CD14-positive monocyte (primary cell): ENCODE data around the gene ACRBP. TPM values are rescaled to one million over a fixed set of nuclear protein-coding genes. Genes with fewer than 3 reads are reported as not detected.

Experiments
- DNase-seq, 3 donors: peaks; one replicate each; pipeline ENCODE4 v3.0.0-alpha.2; 2011 to 2022
- H2AFZ ChIP-seq: 2 replicates; pipeline ENCODE4 v1.6.0; 2012; ENCODE audit warnings: mild to moderate bottlenecking, low read depth, low read length, inconsistent platforms; ENCODE audit not compliant: insufficient read depth, poor library complexity, severe bottlenecking
- H3K27ac ChIP-seq, 2 donors: 1 replicate in 1 of 2; 2 replicates in 1 of 2; pipeline ENCODE4 v1.5.1; 2012 to 2013; ENCODE audit warnings: low read length in 2 of 2, control low read depth in 1 of 2, inconsistent platforms in 1 of 2, low read depth in 1 of 2, mild to moderate bottlenecking in 1 of 2
- H3K27me3 ChIP-seq, 2 donors: one replicate each; pipeline versions ENCODE4 v1.6.0 to v1.6.1; 2011 to 2013; ENCODE audit warnings: low read length in 2 of 2; ENCODE audit not compliant: control insufficient read depth in 2 of 2, insufficient read depth in 2 of 2
- H3K36me3 ChIP-seq, 2 donors: replicated peaks in 1 of 2; 1 replicate in 1 of 2; 2 replicates in 1 of 2; pipeline versions ENCODE4 v1.5.1 to v1.6.1; 2012 to 2013; ENCODE audit warnings: low read length in 2 of 2, control low read depth in 1 of 2, inconsistent platforms in 1 of 2, mild to moderate bottlenecking in 1 of 2; ENCODE audit not compliant: insufficient read depth in 2 of 2, control insufficient read depth in 1 of 2
- H3K4me1 ChIP-seq, 2 donors: 1 replicate in 1 of 2; 2 replicates in 1 of 2; pipeline versions ENCODE4 v1.5.1 to v1.6.1; 2012 to 2013; ENCODE audit warnings: low read length in 2 of 2, control low read depth in 1 of 2, inconsistent platforms in 1 of 2, mild to moderate bottlenecking in 1 of 2, moderate library complexity in 1 of 2; ENCODE audit not compliant: insufficient read depth in 2 of 2, control insufficient read depth in 1 of 2
- H3K4me2 ChIP-seq: replicated peaks from 2 replicates; pipeline ENCODE3; 2012; ENCODE audit warnings: low read length, moderate library complexity, mild to moderate bottlenecking; ENCODE audit not compliant: poor library complexity, severe bottlenecking; ENCODE audit errors: extremely low read depth
- H3K4me3 ChIP-seq, 3 experiments: fragments of 200-600 bp in 1 of 3; sonication (generic) in 1 of 3; replicated peaks in 1 of 3; 1 replicate in 2 of 3; 2 replicates in 1 of 3; pipeline ENCODE4 v1.5.1; 2011 to 2013; ENCODE audit warnings: low read length in 3 of 3, mild to moderate bottlenecking in 3 of 3, control low read depth in 2 of 3, low read depth in 2 of 3, inconsistent platforms in 1 of 3, moderate library complexity in 1 of 3
- H3K79me2 ChIP-seq: 2 replicates; pipeline ENCODE4 v1.6.0; 2012; ENCODE audit warnings: mild to moderate bottlenecking, control low read depth, inconsistent platforms, low read length, moderate library complexity; ENCODE audit not compliant: insufficient read depth
- H3K9ac ChIP-seq: 2 replicates; pipeline ENCODE4 v1.6.0; 2017; ENCODE audit warnings: low read length, mild to moderate bottlenecking; ENCODE audit not compliant: insufficient read depth, poor library complexity, severe bottlenecking
- H3K9me3 ChIP-seq, 2 donors: replicated peaks in 1 of 2; 1 replicate in 1 of 2; 2 replicates in 1 of 2; pipeline versions ENCODE4 v1.5.1 to v1.6.1; 2012 to 2013; ENCODE audit warnings: low read length in 2 of 2, control low read depth in 1 of 2; ENCODE audit not compliant: control insufficient read depth in 1 of 2, insufficient read depth in 1 of 2
- H4K20me1 ChIP-seq: 2 replicates; pipeline ENCODE4 v1.6.0; 2012; ENCODE audit warnings: mild to moderate bottlenecking, low read length, control low read depth, moderate library complexity; ENCODE audit not compliant: insufficient read depth
- H3K27ac Mint-ChIP-seq, 7 donors: one replicate each; pipeline ENCODE4 v1.8.0; 2020; ENCODE audit warnings: mild to moderate bottlenecking in 7 of 7, mixed read lengths in 7 of 7, moderate library complexity in 6 of 7, inconsistent platforms in 2 of 7
- H3K27me3 Mint-ChIP-seq, 3 donors: one replicate each; pipeline ENCODE4 v1.8.0; 2021 to 2022; ENCODE audit warnings: low read depth in 3 of 3, mild to moderate bottlenecking in 3 of 3, mixed read lengths in 3 of 3, moderate library complexity in 3 of 3, inconsistent platforms in 1 of 3
- H3K36me3 Mint-ChIP-seq, 2 donors: one replicate each; pipeline ENCODE4 v1.8.0; 2020; ENCODE audit warnings: mixed read lengths in 2 of 2, inconsistent platforms in 1 of 2, mild to moderate bottlenecking in 1 of 2
- H3K4me1 Mint-ChIP-seq: one replicate; pipeline ENCODE4 v1.8.0; 2020; ENCODE audit warnings: mild to moderate bottlenecking, mixed read lengths
- H3K4me3 Mint-ChIP-seq, 2 donors: one replicate each; pipeline ENCODE4 v1.8.0; 2020; ENCODE audit warnings: mild to moderate bottlenecking in 2 of 2, mixed read lengths in 2 of 2, moderate library complexity in 1 of 2
- H3K9me3 Mint-ChIP-seq, 7 donors: one replicate each; pipeline ENCODE4 v1.8.0; 2020 to 2022; ENCODE audit warnings: mixed read lengths in 7 of 7, mild to moderate bottlenecking in 6 of 7, moderate library complexity in 6 of 7, inconsistent platforms in 2 of 7
- WGBS: methylation state at CpG from one replicate; pipeline ENCODE4 v1.1.5; 2013; ENCODE audit warnings: missing lambda C conversion rate; ENCODE audit not compliant: insufficient coverage; 5-methylcytosine and 5-hydroxymethylcytosine counted together
- intact Hi-C, 2 donors: fragments of 100-400 bp; cut with micrococcal nuclease; formaldehyde crosslinking; loops; one replicate each; pipeline versions ENCODE4 v1.15.0 to v1.15.1; 2023
- polyA plus RNA-seq, 3 donors: library from polyadenylated mRNA; depleted of rRNA in 1 of 3; unstranded in 2 of 3; stranded (reverse) in 1 of 3; fragments of 300-500 nt in 2 of 3; fragments of >200 nt in 1 of 3; fragmentation: Illumina TruSeq in 2 of 3; gene quantifications; 1 replicate in 2 of 3; 2 replicates in 1 of 3; pipeline ENCODE4 v1.2.3, GENCODE V29; 2012 to 2021
- TF ChIP-seq, protein P1 (sequence below): fragments of 200-600 bp; IDR thresholded peaks from one replicate; pipeline ENCODE4 v1.8.0; 2022; ENCODE audit warnings: antibody characterized with exemption, mild to moderate bottlenecking

Gene ACRBP
- polyA plus RNA-seq, 3 donors, result 10.2 to 28.3 (median 10.3) TPM

DNA sequence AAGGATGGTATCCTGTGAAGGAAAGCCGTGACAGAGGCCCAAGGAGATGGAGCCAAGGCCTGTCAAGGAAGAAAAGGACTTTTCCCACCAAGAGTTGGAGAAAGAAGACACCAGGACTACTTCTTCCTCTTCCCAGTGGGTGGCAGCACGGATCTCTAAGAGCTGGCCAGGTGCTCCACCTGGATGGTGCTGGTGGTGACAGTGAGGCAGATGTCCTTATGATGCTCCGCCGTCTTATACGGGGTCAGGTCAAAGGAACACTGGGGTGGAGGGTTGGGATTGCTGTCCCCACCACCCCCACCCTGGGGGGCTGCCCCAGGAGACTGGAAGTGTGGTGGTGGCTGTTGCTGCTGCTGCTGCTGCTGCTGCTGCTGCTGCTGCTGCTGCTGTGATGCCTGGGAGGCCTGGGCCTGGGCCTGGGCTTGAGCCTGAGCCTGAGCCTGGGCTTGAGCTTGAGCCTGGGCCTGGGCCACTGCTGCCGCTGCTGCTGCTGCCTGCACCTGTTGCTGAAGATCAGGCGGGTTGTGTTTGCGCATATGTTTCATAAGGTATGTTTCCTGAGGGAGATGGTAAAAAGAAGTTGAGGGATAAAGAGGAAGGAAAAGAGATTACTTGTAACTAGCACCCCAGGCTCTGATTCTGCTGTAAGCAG is 20.5 kb upstream of the ACRBP start:
- peaks cover 8% of the 10 kb centered on the region for H3K79me2 ChIP-seq
- Mint-ChIP-seq H3K27me3 (peaks cover 0 to 1% (median 0%) of the 10 kb centered on the region in 3 donors), H3K9me3 (no peaks in the 10 kb centered on the region), H3K36me3 (peaks cover 67 to 71% of the 10 kb centered on the region in 2 donors), H3K27ac (peak overlapping the region in 1 of 7 donors; percentile 80), H3K4me3 (no peak overlapping the region), H3K4me1 (peaks cover 23% of the 10 kb centered on the region)
- H2AFZ ChIP-seq, result no peak overlapping the region
- no peak overlapping the region for H3K27ac ChIP-seq
- DNase-seq, result no peak
- H3K27me3 ChIP-seq, result no peaks in the 10 kb centered on the region
- no peaks in the 10 kb centered on the region for H3K9me3 ChIP-seq
- H3K4me3 ChIP-seq, result no peak overlapping the region
- TF ChIP-seq, protein P1, sequence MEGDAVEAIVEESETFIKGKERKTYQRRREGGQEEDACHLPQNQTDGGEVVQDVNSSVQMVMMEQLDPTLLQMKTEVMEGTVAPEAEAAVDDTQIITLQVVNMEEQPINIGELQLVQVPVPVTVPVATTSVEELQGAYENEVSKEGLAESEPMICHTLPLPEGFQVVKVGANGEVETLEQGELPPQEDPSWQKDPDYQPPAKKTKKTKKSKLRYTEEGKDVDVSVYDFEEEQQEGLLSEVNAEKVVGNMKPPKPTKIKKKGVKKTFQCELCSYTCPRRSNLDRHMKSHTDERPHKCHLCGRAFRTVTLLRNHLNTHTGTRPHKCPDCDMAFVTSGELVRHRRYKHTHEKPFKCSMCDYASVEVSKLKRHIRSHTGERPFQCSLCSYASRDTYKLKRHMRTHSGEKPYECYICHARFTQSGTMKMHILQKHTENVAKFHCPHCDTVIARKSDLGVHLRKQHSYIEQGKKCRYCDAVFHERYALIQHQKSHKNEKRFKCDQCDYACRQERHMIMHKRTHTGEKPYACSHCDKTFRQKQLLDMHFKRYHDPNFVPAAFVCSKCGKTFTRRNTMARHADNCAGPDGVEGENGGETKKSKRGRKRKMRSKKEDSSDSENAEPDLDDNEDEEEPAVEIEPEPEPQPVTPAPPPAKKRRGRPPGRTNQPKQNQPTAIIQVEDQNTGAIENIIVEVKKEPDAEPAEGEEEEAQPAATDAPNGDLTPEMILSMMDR, result no peak
- intact Hi-C loops, result loop anchor here in 1 of 2 donors (10.0 kb wide), 1 partner anchor 57 kb away; the partner anchor contains the start of gene COPS7A
- no peak overlapping the region for H3K4me2 ChIP-seq
- no peaks in the 10 kb centered on the region for H4K20me1 ChIP-seq
- WGBS, result 74% methylated on average over 3 of the region's 8 CpGs
- peaks cover 63 to 68% of the 10 kb centered on the region in 2 donors for H3K36me3 ChIP-seq
- H3K9ac ChIP-seq, result no peak overlapping the region
- peaks cover 9 to 26% of the 10 kb centered on the region in 2 donors for H3K4me1 ChIP-seq

DNA sequence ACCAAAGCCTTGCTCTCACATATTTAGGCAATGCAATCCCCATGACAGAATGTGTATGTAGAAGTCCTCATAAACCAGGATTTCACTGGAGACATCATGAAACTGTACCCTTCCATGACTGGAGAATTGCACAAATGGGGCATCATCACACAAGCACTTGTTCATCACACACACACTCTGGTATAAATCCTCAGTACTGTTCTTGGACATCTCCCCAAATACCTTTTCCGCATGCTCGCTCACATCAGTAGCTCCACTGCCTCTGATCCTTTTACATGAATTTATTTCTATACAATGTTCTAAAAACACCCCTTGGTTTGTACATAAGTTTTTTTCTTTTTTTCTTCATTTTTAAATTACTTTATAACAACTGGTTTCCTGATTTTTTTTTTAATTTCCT is 19.0 kb upstream of the ACRBP start:
- H3K9me3 ChIP-seq, result no peaks in the 10 kb centered on the region
- H3K27ac ChIP-seq, result no peak overlapping the region
- Mint-ChIP-seq H3K9me3 (no peaks in the 10 kb centered on the region), H3K27me3 (no peaks in the 10 kb centered on the region), H3K4me3 (no peak overlapping the region), H3K27ac (peak overlapping the region in 1 of 7 donors; percentile 26), H3K36me3 (peaks cover 54 to 57% of the 10 kb centered on the region in 2 donors), H3K4me1 (peaks cover 34% of the 10 kb centered on the region)
- H3K4me3 ChIP-seq, result no peak overlapping the region
- no peaks in the 10 kb centered on the region for H4K20me1 ChIP-seq
- no peak overlapping the region for H3K9ac ChIP-seq
- intact Hi-C loops, result loop anchor here in 1 of 2 donors (10.0 kb wide), 1 partner anchor 59 kb away; the partner anchor contains the start of gene COPS7A
- no peaks in the 10 kb centered on the region for H3K27me3 ChIP-seq
- TF ChIP-seq, protein P1, result no peak
- 90% methylated on average over 2 of the region's 2 CpGs for WGBS
- H2AFZ ChIP-seq, result no peak overlapping the region
- no peak for DNase-seq
- no peak overlapping the region for H3K4me2 ChIP-seq
- H3K79me2 ChIP-seq, result peaks cover 23% of the 10 kb centered on the region
- H3K4me1 ChIP-seq, result peaks cover 17 to 37% of the 10 kb centered on the region in 2 donors
- peaks cover 48 to 53% of the 10 kb centered on the region in 2 donors for H3K36me3 ChIP-seq
